Transverse colon (tissue), 4 donors: ENCODE data around the gene RALGAPA2. TPM values are rescaled to one million over a fixed set of nuclear protein-coding genes. Genes with fewer than 3 reads are reported as not detected.

ENCODE experiments used
- DNase-seq: peaks from one replicate; pipeline ENCODE4 v3.0.0-alpha.2; 2019
- H3K27ac ChIP-seq, 4 donors: fragments of 200-600 bp; sonication (generic); 2 replicates each; pipeline ENCODE4 v1.5.1; 2016 to 2018; ENCODE audit warnings: inconsistent platforms in 4 of 4
- H3K27me3 ChIP-seq: fragments of 200-600 bp; sonication (generic); 2 replicates; pipeline ENCODE4 v1.5.1; 2017; ENCODE audit warnings: inconsistent platforms
- H3K36me3 ChIP-seq, 4 donors: fragments of 200-600 bp; sonication (generic); 2 replicates each; pipeline ENCODE4 v1.5.1; 2017 to 2019; ENCODE audit warnings: inconsistent platforms in 4 of 4
- H3K4me1 ChIP-seq, 4 donors: fragments of 200-600 bp; sonication (generic); 2 replicates each; pipeline ENCODE4 v1.5.1; 2017 to 2020; ENCODE audit warnings: inconsistent platforms in 4 of 4
- H3K4me3 ChIP-seq, 4 donors: fragments of 200-600 bp; sonication (generic); 1 replicate in 1 of 4; 2 replicates in 3 of 4; pipeline versions ENCODE4 v1.5.1 to v1.6.1; 2017 to 2019; ENCODE audit warnings: inconsistent platforms in 4 of 4
- H3K9me3 ChIP-seq, 2 donors: fragments of 200-600 bp; sonication (generic); 2 replicates each; pipeline ENCODE4 v1.5.1; 2017 to 2019; ENCODE audit warnings: inconsistent platforms in 2 of 2
- EP300 ChIP-seq: sonication (generic); formaldehyde crosslinking; IDR thresholded peaks from one replicate; pipeline ENCODE4 v1.6.1; 2017; ENCODE audit warnings: antibody characterized with exemption, low read depth
- POLR2A ChIP-seq: fragments of 450-650 bp; IDR thresholded peaks from one replicate; pipeline ENCODE4 v1.6.1; 2016; ENCODE audit warnings: antibody characterized with exemption, mild to moderate bottlenecking, moderate library complexity
- POLR2AphosphoS5 ChIP-seq, 3 donors: sonication (generic); formaldehyde crosslinking; IDR thresholded peaks; one replicate each; pipeline ENCODE4 v1.6.1; 2016; ENCODE audit warnings: antibody characterized with exemption in 3 of 3
- WGBS, 2 donors: methylation state at CpG; one replicate each; pipeline ENCODE4 v1.1.5; 2018; ENCODE audit warnings: low coverage in 1 of 2; 5-methylcytosine and 5-hydroxymethylcytosine counted together
- in situ Hi-C, 4 donors: fragments of 200-750 bp; cut with MboI; loops; one replicate each; pipeline versions ENCODE4 v1.15.0 to v1.15.1; 2017; ENCODE audit warnings: low sequenced_read_pairs in 3 of 4, low pct_ligation_motif_present in 1 of 4, low pct_unique_long_range_greater_than_20kb in 1 of 4
- intact Hi-C: fragments of 100-400 bp; cut with DNase I; formaldehyde crosslinking; loops from one replicate; pipeline ENCODE4 v1.15.1; 2023; ENCODE audit warnings: low total_unique reads
- total RNA-seq, 4 donors: library from RNA; depleted of rRNA; stranded (reverse); fragments of >200 nt; gene quantifications; one replicate each; pipeline ENCODE4 v1.1.0, GENCODE V29; 2016
- TF ChIP-seq, protein P1 (sequence below), 5 experiments: fragments of 200-600 bp in 3 of 5; fragments of 450-650 bp in 2 of 5; sonication (generic) in 3 of 5; IDR thresholded peaks; 1 replicate in 2 of 5; 2 replicates in 3 of 5; pipeline ENCODE4 v1.5.1; 2016 to 2017; ENCODE audit warnings: antibody characterized with exemption in 5 of 5, inconsistent platforms in 3 of 5, mild to moderate bottlenecking in 2 of 5, moderate library complexity in 1 of 5

The RALGAPA2 gene
- total RNA-seq, 4 donors from 2014 or later = 29.5 to 84.0 (median 66.5) TPM

DNA sequence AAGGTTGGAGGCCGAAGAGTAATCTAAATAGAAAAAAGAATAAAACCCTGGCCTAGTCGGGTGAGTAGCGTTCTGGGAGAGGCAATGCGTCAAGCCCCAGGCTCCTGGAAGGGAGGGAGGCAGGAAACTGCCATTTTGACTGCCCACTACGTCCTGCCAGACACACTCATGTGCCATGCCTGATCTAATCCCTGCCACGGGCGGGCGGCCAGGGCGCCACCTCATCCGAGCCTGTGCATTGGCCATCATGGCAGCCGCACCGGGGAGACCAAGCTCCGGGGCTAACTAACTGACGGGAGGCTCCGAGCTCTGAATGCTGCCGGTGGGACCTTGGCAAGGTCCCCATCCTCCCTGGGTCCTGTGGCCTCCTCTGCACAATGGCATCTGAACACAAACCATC, 275.8 kb downstream of the RALGAPA2 start:
- no peak for DNase-seq
- TF ChIP-seq, protein P1, sequence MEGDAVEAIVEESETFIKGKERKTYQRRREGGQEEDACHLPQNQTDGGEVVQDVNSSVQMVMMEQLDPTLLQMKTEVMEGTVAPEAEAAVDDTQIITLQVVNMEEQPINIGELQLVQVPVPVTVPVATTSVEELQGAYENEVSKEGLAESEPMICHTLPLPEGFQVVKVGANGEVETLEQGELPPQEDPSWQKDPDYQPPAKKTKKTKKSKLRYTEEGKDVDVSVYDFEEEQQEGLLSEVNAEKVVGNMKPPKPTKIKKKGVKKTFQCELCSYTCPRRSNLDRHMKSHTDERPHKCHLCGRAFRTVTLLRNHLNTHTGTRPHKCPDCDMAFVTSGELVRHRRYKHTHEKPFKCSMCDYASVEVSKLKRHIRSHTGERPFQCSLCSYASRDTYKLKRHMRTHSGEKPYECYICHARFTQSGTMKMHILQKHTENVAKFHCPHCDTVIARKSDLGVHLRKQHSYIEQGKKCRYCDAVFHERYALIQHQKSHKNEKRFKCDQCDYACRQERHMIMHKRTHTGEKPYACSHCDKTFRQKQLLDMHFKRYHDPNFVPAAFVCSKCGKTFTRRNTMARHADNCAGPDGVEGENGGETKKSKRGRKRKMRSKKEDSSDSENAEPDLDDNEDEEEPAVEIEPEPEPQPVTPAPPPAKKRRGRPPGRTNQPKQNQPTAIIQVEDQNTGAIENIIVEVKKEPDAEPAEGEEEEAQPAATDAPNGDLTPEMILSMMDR (IDR thresholded peaks at IDR 0.05) = no peak
- TF ChIP-seq POLR2A (no peak), POLR2AphosphoS5 (IDR thresholded peaks at IDR 0.05) (no peak), EP300 (no peak)
- no peak overlapping the region for H3K4me3 ChIP-seq
- WGBS, 2 donors = 88 to 95% methylated on average over 4 to 16 of the region's 16 CpGs
- no peaks in the 10 kb centered on the region for H3K9me3 ChIP-seq
- no peaks in the 10 kb centered on the region for H3K36me3 ChIP-seq
- in situ Hi-C loops (no loop called here), intact Hi-C loops (no loop called here)
- no peak overlapping the region for H3K27ac ChIP-seq
- no peaks in the 10 kb centered on the region for H3K27me3 ChIP-seq
- peaks cover 0 to 22% (median 17%) of the 10 kb centered on the region in 4 donors for H3K4me1 ChIP-seq

DNA sequence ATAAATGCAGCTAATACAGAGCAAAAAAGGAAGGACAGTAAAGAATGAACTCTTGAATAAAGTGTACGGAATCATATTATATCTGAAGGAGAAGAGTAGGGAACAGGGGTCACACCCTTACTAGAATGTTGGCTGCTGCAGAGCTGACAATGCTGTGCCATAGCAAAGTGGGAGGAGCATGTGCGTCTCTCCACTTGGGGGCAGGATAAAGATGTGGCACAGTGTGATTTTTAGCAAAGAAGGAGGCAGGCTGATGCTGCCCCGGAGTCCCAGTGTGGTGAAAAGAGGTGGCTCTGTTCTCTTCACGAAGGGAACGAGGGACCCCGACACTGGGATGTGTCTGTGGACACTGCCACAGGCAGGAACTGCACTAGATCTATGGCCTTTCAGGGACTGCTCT, 277.0 kb downstream of the RALGAPA2 start:
- H3K36me3 ChIP-seq = no peaks in the 10 kb centered on the region
- no peak for TF ChIP-seq EP300
- TF ChIP-seq, protein P1 (IDR thresholded peaks at IDR 0.05) = no peak
- TF ChIP-seq POLR2A = no peak
- no peak for TF ChIP-seq POLR2AphosphoS5 (IDR thresholded peaks at IDR 0.05)
- WGBS, 2 donors = 85 to 100% methylated on average over 1 to 6 of the region's 6 CpGs
- H3K27ac ChIP-seq = no peak overlapping the region
- intact Hi-C loops (no loop called here), in situ Hi-C loops (no loop called here)
- no peaks in the 10 kb centered on the region for H3K9me3 ChIP-seq
- H3K27me3 ChIP-seq = no peaks in the 10 kb centered on the region
- no peak for DNase-seq
- peaks cover 0 to 13% (median 10%) of the 10 kb centered on the region in 4 donors for H3K4me1 ChIP-seq
- H3K4me3 ChIP-seq = no peak overlapping the region

DNA sequence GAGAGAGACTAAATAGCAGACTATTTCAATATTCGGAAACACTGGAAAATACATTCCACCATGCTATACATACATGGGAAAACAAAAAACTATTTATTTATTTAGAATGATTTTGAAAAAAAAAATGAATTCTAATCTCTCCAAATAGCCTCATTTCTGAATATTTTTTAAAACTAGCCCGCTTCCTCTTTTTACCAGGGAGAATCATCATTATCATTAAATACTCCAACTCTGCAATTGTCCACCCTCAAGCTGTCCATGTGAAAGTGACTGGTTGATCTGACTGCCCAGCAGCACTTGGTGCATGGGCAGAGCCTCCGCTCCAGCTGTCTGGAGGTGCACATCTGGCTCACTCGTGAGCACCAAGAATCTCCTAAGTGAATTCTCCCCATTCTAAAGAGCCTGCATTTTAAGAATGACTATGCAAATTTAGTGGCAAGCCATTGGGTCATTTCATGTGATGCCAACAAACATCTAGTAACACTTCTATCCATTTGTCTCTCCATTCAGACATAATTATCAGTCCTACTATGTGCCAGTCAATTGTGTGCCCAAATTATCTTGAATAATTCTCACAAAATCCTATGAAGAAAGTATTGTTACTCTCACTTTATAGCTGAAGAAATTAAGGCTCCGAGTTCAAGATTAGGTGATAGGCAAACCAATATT, 279.7 kb downstream of the RALGAPA2 start:
- in situ Hi-C loops (no loop called here), intact Hi-C loops (no loop called here)
- no peak overlapping the region for H3K4me3 ChIP-seq
- 84 to 91% methylated on average over 3 to 5 of the region's 5 CpGs for WGBS, 2 donors
- no peak overlapping the region for H3K27ac ChIP-seq
- no peaks in the 10 kb centered on the region for H3K9me3 ChIP-seq
- no peaks in the 10 kb centered on the region for H3K4me1 ChIP-seq
- no peaks in the 10 kb centered on the region for H3K27me3 ChIP-seq
- no peak for DNase-seq
- TF ChIP-seq EP300 (no peak), POLR2A (no peak)
- H3K36me3 ChIP-seq = no peaks in the 10 kb centered on the region

DNA sequence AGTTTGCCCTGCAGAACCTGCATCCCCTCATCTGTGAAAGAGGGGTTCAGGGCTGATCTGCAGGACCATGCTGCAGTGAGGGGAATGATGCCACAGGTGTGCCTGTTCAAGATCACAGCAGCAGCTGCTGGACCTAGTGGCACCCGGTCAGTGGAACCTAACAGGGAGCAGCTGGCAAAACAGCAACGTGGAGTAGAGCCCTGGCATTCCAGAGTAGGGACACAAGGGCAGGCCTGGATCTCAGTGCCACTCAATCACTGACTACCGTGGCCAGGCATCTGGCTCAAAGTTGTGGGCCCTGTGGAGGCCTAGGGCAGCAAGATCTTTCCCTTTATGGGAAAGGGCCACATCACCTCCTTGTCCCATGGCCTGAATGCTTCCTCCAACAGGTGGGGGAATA, 282.4 kb downstream of the RALGAPA2 start:
- H3K27me3 ChIP-seq = no peaks in the 10 kb centered on the region
- H3K36me3 ChIP-seq = no peaks in the 10 kb centered on the region
- H3K9me3 ChIP-seq = no peaks in the 10 kb centered on the region
- H3K4me3 ChIP-seq = no peak overlapping the region
- in situ Hi-C loops = no loop called here
- DNase-seq = no peak
- intact Hi-C loops = no loop called here
- no peak overlapping the region for H3K27ac ChIP-seq
- H3K4me1 ChIP-seq = no peaks in the 10 kb centered on the region
- WGBS, 2 donors = 79 to 100% methylated on average over 1 to 2 of the region's 3 CpGs
- TF ChIP-seq EP300 (no peak), POLR2AphosphoS5 (IDR thresholded peaks at IDR 0.05) (no peak), POLR2A (no peak)
- TF ChIP-seq, protein P1 (IDR thresholded peaks at IDR 0.05) = no peak

DNA sequence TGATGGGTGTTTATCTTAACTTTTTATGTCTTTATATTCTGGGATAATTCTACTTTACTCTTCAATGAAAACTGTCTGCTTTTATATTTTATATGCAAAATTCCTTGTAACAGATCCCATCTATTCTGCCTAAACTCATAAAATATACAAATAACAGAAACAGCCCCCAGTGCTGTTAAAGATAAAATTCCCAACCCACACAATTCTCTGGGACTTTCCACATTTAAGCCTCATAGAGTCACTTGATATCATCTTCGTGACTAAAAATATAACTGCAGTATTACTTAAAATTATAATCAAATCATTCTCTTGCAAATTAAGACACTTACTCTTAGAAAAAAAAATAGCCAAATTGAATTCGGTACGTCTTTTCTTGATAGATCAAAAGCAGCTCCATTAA, 284.4 kb downstream of the RALGAPA2 start:
- Histone ChIP-seq H3K27ac (no peak overlapping the region), H3K27me3 (no peaks in the 10 kb centered on the region), H3K9me3 (no peaks in the 10 kb centered on the region), H3K4me3 (no peak overlapping the region), H3K4me1 (no peaks in the 10 kb centered on the region), H3K36me3 (no peaks in the 10 kb centered on the region)
- DNase-seq = no peak
- 78 to 90% methylated on average over 3 of the region's 3 CpGs for WGBS, 2 donors
- in situ Hi-C loops = no loop called here
- TF ChIP-seq, protein P1 (IDR thresholded peaks at IDR 0.05) = no peak
- TF ChIP-seq POLR2A = no peak
- TF ChIP-seq EP300 = no peak
- TF ChIP-seq POLR2AphosphoS5 (IDR thresholded peaks at IDR 0.05) = no peak
- intact Hi-C loops = no loop called here
